NCI-H774 (cell line): ENCODE measurements around the gene CATSPER1.

Experiments used
- DNase-seq: peaks from one replicate; lab custom pipeline; 2025; lab: John Stamatoyannopoulos, UW

The CATSPER1 gene

GRCh38 chr11:66026017-66026529, at the start of gene CATSPER1:
Gene CATSPER1, minus strand, starts transcription at chr11:66026479. Its CDS starts 100 bp downstream, at chr11:66026379.
- DNase-seq, result no peak

GRCh38 chr11:66075273-66075672, 49.0 kb upstream of the CATSPER1 start:
- DNase-seq, result no peak

- no peak for DNase-seq
Measured at GRCh38 chr11:66073669-66074068, 47.4 kb upstream of the CATSPER1 start.

GRCh38 chr11:66072518-66072917, 46.2 kb upstream of the CATSPER1 start:
- DNase-seq, result no peak

GRCh38 chr11:66072081-66072480, 45.8 kb upstream of the CATSPER1 start:
- DNase-seq, result no peak

- DNase-seq, result no peak
Measured at GRCh38 chr11:66071381-66071801, 45.1 kb upstream of the CATSPER1 start.

GRCh38 chr11:66070604-66071380, 44.5 kb upstream of the CATSPER1 start:
- DNase-seq, result no peak

- DNase-seq, result peak; percentile 56
Measured at GRCh38 chr11:66069715-66070603, 43.7 kb upstream of the CATSPER1 start, which contains the start of gene PACS1. Gene PACS1, plus strand, starts transcription at chr11:66070272. Its CDS starts 215 bp downstream, at chr11:66070487.

GRCh38 chr11:66068923-66069714, 42.8 kb upstream of the CATSPER1 start:
- no peak for DNase-seq

GRCh38 chr11:66068154-66068821, 42.0 kb upstream of the CATSPER1 start:
- peak; percentile 38 for DNase-seq

GRCh38 chr11:66067640-66068039, 41.4 kb upstream of the CATSPER1 start:
- no peak for DNase-seq

- DNase-seq, result no peak
Measured at GRCh38 chr11:66066751-66067150, 40.5 kb upstream of the CATSPER1 start.

GRCh38 chr11:66064571-66064970, 38.3 kb upstream of the CATSPER1 start:
- DNase-seq, result no peak

- no peak for DNase-seq
Measured at GRCh38 chr11:66063900-66064299, 37.6 kb upstream of the CATSPER1 start.

- no peak for DNase-seq
Measured at GRCh38 chr11:66062408-66062807, 36.1 kb upstream of the CATSPER1 start.

- DNase-seq, result no peak
Measured at GRCh38 chr11:66061268-66061667, 35.0 kb upstream of the CATSPER1 start.

- no peak for DNase-seq
Measured at GRCh38 chr11:66059966-66060680, 33.8 kb upstream of the CATSPER1 start.

- DNase-seq, result no peak
Measured at GRCh38 chr11:66056501-66056900, 30.2 kb upstream of the CATSPER1 start.

- DNase-seq, result no peak
Measured at GRCh38 chr11:66055021-66055420, 28.7 kb upstream of the CATSPER1 start.

GRCh38 chr11:66052664-66052982, 26.3 kb upstream of the CATSPER1 start:
- DNase-seq, result no peak
